Hepatocyte (in vitro differentiated cells): ENCODE results near the gene ZBTB20.

Experiments
- EZH2 ChIP-seq: fragments of 200-600 bp; sonication (generic); IDR thresholded peaks from 2 replicates; pipeline ENCODE4 v1.6.1; 2016; ENCODE audit warnings: antibody characterized with exemption, mild to moderate bottlenecking, borderline replicate concordance
- TF ChIP-seq, protein P1 (sequence below): fragments of 200-600 bp; sonication (generic); IDR thresholded peaks from 2 replicates; pipeline ENCODE4 v1.5.1; 2016; ENCODE audit warnings: antibody characterized with exemption, mild to moderate bottlenecking; ENCODE audit not compliant: poor library complexity

DNA sequence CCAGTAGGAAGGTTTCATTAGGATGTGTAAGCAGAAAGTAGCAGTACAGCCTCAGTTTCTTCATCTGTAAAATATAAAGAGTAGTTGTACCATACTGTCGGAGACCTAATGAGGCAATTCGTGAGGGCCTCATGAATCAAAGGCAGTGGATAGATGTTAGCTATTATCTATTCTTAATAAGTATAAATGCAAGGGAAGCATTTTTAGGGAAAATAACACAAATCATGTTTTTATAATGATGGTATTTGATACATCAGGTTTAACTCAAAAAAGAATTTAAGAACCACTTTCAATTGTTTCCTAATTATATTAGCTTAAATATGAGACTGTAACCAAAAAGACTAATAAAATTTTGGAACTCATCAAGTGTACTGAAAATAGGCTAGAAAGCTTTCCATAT is 309.1 kb downstream of the ZBTB20 start:
- TF ChIP-seq, protein P1, sequence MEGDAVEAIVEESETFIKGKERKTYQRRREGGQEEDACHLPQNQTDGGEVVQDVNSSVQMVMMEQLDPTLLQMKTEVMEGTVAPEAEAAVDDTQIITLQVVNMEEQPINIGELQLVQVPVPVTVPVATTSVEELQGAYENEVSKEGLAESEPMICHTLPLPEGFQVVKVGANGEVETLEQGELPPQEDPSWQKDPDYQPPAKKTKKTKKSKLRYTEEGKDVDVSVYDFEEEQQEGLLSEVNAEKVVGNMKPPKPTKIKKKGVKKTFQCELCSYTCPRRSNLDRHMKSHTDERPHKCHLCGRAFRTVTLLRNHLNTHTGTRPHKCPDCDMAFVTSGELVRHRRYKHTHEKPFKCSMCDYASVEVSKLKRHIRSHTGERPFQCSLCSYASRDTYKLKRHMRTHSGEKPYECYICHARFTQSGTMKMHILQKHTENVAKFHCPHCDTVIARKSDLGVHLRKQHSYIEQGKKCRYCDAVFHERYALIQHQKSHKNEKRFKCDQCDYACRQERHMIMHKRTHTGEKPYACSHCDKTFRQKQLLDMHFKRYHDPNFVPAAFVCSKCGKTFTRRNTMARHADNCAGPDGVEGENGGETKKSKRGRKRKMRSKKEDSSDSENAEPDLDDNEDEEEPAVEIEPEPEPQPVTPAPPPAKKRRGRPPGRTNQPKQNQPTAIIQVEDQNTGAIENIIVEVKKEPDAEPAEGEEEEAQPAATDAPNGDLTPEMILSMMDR, result no peak
- no peak for TF ChIP-seq EZH2
